Left renal cortex interstitium (tissue), 4 donors: ENCODE results near the gene HS6ST2. TPM values are rescaled to one million over a fixed set of nuclear protein-coding genes. Genes with fewer than 3 reads are reported as not detected.

ENCODE experiments used
- DNase-seq, 4 donors: peaks; one replicate each; pipeline ENCODE4 v3.0.0-alpha.2; 2013; ENCODE audit warnings: low read depth in 4 of 4, low spot score in 2 of 4, missing footprints in 1 of 4
- polyA plus RNA-seq, 4 donors: library from polyadenylated mRNA; unstranded; fragments of 120-200 nt; gene quantifications; one replicate each; pipeline ENCODE4 v1.2.1, GENCODE V29; 2013; ENCODE audit not compliant: insufficient read length in 4 of 4

The HS6ST2 gene
- polyA plus RNA-seq, 4 donors: 20.8 to 27.8 (median 22.5) TPM

DNA sequence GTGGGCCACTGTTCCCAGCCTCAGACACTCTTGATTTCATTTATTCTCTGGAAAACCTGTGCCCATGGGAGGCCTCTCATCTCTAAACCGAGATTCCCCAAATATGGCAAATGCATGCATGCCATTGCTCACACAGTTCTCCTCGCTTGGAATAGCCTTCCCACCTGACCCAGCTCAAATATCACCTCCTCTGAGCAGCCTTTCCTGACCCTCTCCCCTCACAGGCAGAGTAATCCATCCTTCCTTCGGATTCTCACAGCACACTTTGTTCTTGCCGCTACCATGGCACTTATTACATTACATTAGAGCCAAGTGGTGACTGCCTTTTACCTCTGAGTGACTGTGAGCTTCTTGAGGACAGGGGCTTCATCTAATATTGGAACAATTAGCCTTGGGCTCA lies 209.5 kb downstream of the HS6ST2 start:
- no peak for DNase-seq

DNA sequence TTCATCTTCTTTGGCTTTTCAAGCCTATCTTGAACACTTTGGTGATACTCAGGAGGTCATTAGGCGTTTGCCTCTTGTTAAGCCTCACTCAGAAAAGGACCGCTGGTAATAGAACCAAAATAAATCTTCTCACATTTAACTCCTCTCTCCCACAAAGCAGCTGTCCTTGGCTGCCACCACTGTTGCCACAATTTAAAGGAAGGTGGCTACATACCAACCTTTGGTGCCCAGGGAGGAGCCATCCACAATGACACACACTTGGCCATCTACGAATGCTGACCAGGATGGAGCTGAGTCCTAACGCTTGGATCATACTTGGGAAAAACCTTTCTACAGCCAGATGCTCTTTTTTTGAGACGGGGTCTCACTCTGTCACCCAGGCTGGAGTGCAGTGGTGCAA lies 210.2 kb downstream of the HS6ST2 start:
- no peak for DNase-seq

DNA sequence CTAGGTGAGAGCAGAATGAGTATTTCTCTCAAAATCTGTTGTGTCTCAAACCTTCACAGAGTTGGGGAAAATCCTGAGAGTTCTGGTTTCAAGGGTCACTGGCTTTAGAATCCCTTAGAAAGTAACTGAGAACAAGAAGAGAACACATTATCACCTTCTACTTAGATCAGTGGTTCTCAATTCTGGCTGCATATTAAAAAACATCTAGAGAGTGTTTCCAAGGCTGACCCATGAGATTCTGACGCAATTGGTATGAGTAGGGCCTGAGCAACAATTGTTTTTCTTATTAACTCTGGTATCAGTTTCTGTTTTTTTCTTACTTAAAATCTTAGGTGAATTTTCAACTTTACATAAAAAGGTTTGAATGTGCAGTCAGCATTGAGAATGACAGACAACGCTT lies 212.8 kb downstream of the HS6ST2 start:
- DNase-seq: no peak

DNA sequence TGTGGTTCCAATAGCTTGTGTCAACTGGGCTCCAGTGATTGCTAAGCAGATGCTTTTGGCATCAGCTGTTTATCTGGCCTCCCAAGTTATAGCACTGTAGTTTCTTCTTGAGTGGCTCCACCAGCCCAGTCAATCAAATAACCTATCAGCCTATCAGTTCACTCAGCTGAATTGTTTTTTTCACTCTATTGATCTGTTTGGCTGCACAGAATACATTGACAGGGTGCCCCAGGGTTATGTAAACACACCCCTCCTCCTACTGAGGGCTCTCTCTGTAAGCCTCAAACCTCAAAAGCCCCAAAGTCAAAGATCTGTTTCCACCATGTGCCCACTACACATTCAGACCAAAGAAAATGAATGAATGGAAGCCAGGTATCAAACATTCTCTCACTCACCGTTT lies 214.0 kb downstream of the HS6ST2 start:
- no peak for DNase-seq

DNA sequence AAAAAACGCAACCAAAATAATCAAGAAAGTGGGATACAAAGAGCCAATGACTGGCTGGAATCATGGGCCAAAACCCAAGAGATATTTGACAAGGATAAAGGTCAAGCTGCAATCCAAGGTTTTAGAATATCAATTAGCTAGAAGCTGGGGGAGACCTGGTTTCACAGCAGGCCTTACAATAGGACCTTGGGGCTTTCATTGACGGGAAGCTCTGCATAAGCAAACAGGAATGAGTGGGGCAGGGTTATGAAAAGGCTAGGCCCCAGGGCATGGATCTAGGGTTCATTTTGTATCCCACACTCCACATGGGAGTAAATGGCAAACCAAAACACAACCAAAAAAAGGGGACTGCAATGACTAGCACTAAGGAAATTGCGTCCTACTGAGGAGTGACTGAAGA lies 215.3 kb downstream of the HS6ST2 start:
- DNase-seq: no peak

DNA sequence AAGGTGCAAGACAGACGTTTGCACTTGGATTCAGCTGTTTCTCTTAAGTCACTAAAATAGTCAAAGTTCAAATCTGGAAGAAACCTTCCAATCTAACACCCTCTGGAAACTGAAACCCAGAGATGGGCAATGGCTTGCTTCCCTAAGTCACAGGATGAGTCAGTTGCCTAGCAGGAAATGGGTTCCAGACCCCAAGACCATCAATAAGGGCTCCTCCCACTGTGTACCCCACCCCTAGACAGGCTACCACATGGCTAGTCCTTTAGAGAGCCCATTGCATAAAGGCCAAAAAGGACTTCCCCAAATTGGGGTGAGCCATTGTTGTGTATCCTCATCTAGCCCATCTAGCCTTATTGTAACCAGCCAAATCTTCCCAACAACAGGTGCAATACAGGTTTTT lies 216.2 kb downstream of the HS6ST2 start:
- DNase-seq: no peak

DNA sequence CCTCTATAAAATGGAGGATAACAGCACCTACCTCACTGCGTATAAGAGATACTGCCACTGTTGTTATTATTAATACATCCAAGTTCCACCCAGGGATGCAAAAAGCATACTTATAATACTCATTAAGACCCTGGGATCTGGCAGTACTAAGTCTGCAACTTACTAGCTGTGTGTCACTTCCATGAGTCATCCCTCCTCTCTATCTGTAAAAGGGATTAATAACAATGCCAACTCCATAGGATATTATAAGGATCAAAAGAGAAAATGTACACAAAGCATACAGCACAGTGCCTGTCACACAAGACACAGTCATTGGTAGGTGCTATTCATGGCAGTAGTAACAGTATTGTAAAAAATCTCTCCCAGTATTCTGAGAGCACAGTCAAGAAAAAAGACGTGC lies 216.7 kb downstream of the HS6ST2 start:
- no peak for DNase-seq

DNA sequence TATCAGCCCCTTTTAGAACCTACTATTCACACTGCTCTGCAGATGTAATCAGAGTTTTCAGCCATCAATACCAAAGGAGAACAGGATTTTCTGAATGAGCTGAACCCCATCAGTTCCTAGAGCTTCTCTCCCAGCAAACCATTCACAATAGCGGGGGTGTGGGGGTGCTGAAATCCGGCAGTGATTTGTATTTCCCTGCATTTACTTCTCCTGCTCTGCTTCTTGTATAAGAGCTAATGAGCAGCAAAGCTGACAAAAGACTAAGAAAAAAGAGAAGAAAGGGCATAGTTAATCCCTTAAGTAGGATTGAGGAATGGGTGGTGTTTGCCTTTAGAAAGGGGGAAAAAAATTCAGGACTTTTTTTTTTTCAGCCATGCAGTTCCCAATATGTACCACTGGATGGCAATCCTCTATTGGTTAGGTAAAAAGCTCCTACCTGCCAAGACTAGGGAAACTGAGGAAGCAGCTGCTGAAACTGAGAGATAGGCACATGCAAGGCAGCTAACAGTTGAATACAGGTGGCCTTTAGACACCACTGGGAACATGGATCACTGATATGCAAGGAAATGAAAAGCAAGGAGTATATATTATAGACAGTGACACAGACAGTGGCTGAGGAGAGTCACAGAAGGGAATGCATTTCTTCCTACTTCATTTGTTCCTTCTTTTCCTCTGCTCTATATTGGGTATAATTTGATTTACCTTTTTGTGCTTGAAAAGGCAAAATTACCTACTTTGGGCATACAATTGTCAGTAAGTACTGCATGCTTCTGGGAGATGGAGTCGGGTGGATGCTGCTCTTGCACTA lies 217.9 kb downstream of the HS6ST2 start:
- no peak for DNase-seq

DNA sequence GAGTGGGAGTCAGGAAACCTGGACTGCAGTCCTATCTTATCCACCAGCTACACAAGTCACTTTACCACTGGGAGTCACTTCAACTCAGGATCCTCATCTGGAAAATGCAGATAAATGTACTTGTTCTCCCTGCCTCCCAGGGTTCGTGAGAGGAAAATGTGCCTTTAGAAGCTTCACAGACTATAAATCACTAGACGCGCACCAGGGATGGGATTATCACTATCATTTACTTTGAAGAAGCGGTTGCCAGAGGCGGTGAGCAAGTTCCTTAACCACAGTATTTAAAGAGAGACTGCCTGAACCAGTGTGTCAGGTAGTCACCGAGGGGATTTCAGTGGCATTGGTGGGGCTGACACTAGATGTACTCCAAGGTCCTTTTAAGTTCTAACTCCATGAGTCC lies 219.5 kb downstream of the HS6ST2 start:
- no peak for DNase-seq

DNA sequence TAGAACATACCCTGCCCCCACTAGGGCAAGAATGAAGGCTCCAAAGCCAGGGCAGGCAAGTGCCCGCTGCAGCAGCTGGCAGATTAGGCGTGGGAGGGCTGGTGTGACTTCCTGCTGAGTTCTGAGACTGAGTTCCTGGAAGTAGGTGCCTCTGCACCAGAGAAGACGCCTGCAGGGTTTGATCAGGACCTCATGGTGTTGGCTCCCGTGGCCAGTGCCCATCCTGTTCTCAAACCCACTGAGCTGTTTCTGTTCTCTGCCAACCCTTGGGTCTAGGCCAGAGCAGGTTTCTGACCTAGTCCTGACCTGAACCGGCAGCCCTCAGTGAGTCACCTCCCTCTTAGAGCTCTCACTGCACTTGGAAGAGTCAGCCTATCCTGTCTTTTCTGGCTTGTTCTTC lies 220.7 kb downstream of the HS6ST2 start:
- DNase-seq: no peak

DNA sequence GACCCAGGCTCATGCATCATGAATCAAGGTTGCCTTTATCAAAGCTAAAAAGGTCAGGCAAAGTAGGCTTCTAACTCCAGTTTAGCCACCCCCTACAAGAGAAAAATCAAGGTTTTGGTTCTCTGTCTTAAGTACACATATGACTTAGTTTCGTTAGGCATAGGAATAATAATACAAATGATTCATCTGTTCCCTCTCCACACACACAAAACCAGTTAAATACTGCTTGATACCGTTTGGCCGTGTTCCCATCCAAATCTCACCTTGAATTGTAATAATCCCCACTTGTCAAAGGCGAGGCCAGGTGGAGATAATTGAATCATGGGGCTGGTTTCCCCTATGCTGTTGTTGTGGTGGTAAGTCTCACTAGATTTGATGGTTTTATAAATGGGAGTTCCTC lies 226.2 kb downstream of the HS6ST2 start:
- no peak for DNase-seq

DNA sequence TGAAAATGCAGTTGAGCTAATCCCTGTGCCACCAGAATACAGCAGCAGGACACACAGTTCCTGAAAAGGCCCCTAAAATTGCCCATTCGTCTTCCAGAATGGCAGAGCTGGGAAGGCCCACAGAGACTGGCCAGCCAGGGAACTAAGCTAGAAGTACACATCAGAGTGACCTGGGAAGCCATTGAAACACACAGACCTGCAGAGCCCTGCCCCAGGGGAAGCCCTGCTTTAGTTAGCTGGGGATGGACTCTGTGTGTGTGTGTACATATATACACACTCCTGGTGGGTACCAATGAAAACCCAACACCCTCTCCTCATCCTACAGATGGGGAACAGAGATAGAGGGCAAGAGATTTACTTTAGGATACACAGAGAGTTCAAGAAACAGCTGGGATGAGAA lies 227.7 kb downstream of the HS6ST2 start:
- DNase-seq: no peak

DNA sequence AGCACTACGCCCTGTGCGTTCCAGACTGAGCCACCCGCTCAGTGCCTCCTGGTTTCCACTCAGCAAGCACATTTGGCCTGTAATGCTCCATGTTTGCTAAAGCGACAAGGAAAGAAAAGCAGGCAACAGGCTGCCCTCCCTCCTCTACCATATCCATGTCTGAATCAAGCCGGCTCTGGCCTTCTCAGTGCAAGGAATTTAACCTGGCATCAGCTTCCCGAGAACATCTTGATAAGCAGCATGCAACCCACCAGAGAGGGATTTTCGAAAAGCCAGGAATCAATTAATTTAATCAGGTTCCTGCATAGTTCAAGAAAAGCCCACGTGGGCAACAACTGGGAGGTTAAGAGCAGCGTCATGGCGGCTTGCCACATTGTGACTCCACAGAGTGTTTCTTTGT lies 228.2 kb downstream of the HS6ST2 start:
- DNase-seq: no peak

DNA sequence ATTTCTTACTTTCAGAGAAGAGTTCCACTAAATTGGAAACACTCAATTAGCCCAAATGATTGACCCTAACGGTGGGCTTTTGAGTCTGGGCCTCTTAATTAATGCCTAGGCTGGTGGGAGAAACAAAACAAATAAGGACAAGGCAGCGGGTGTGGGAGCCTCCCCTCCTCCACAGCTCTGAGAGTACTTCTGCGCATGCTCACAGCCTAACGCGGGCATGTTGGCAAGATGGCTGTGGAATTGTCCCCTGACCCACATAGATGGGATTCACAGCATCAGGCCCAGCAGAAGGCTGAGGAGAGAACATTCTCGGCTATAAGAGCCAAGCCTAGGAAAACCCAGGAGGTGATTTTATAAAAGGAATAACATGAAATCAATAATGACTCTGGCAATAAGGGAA lies 230.1 kb downstream of the HS6ST2 start:
- no peak for DNase-seq

DNA sequence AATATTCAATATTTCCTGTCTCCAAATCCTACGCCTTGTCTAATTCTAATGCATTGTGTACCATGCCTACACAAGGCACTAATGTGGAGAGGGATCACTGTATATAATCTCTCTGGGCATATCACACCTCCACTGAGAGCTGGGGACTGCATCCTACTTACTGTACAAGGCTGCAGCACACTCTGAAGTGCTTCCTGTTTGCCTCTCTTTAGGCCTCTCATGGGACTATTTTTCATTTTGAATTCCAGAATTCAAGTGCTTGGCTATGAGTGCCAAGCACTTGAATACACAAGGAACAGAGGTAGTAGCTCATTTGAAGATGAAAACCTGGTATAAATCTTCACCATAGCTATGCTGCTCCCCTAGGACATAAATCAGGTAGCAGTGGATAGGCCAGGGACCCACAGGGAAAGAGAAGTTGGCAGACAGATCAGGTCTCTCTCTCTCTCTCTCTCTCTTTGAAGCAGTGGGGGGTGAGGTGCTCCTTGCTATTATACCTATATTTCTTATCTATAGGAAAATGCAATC lies 239.9 kb downstream of the HS6ST2 start:
- DNase-seq: no peak

DNA sequence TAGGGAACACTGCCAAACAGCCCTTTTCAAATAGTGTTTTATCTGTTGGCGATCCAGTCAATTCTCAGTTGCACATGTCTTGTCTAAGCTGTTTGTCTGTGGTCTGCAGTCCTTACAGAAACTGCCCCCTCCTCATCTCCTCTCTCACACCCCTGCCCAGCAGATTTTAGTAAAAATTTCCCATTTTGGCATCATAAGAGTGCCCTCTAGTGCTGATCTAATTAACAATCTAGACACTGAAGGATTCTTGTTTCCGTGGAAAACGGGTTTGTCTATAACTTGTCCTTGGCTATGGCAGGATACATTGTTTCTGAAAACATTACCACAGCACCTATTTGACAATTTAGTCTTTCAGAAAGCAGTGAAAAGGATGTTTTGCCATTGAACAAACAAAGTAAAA lies 242.4 kb downstream of the HS6ST2 start:
- DNase-seq: no peak

DNA sequence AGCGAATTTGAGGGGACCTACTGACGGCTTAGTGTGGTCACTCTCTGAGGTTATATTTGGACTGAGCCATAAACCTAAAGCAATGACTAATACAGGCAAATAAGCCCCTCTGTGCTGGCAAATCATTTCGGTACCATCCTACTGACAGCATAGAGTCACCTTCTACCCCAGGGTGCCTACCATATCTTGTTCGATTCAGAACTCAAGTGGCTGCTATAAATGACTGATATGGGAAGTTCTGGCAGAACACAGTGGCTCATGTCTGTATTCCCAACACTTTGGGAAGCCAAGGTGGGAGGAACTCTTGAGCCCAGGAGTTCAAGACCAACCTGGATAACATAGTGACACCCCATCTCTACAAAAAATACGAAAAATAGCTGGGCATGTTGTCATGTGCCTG lies 243.5 kb downstream of the HS6ST2 start:
- no peak for DNase-seq

DNA sequence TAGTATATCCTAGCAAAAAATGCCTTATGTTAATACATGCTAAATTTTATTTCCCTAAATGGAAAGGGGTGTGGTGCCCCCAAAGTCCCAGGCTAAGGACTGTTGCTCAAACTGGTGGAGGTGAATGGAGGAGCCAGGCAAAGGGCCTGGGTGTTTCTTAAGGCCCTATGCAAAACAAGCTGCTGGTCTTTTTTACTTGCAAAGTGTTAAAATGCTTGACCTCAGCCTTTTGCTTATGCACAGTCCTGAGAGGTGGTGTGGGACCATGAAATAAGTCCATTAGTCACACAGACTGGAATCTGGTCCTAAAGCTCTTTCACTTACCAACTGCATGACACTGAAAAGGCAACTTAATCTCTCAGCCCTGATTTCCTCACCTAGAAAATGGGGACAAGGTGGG lies 246.1 kb downstream of the HS6ST2 start:
- no peak for DNase-seq

DNA sequence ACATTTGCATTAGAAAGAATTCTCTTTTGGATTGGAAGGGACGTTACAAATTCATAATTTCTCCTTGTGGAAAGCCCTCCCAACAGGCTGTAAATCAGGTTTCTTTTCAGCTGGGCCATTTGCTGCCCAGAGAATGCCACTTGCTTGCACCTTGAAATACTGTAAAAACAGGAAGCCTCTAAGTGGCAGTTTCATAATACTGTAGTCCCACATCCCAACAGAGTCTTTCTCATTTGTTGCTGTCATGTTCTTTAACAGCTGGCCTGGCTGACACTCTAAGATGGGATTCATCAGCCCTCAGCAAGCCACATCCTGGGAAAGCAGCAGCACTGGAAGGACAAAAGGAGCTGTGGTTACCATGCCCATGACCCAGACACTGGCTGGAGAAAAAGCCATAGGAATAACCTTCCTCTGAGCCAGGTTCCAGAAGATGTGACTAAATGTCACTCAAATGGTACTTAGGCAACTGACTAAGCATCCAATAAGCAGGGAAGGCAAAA lies 247.7 kb downstream of the HS6ST2 start:
- no peak for DNase-seq

DNA sequence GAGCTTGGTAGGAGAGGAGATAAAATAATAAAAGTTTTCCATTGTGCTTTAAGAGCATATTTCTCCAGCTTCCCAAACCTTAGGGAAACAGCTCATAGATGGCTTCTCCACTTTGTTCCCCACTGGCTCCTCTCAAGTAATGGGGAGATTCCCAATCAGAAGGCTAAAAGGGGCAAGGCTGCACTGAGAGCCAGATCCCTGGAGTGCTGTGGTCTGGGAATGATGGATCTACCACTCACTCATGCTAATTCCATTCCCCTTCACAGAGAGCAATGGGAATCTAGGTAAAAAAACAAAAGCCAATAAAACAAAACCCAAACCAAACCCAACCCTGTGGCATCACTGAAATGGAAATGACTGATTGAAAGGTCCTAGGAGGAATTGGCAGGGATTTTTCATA lies 249.9 kb downstream of the HS6ST2 start:
- no peak for DNase-seq

DNA sequence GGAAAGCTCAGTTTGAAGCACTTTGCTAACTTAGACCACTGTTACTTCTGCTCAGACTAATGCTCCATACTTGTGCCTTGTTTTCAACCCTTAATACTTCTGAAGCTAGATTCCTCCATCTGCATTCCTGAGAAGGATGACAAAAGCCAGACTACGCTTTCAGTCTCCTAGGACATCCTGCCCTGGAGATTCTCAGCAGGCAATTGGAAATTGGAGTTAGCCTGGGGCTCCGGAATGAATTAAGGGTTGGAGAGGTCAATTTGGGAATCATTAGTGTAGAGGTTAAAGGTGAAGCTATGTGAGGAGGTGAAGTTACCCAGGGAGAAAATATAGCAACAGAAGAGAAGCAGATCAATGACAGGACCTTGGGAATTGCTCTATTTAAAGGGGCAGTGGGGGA lies 253.7 kb downstream of the HS6ST2 start:
- DNase-seq: no peak

DNA sequence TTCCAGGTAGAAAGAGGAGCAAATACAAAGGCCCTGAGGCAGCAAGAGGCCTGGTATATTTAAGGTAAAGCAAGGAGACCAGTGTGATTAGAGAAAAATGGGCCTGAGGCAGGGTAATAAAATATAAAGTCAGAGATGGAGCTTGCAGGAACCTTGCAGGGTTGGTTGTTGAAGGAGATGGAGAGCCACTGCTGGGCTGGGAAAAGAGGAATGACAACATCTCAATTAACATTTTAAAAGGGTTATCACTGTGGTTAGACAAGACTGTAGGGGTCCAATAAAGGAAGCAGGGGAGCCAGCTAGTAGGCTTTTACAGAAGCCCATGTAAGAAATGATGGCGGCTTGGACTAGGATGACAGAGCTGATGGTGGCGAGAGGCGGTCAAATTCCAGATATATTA lies 264.0 kb downstream of the HS6ST2 start:
- no peak for DNase-seq

DNA sequence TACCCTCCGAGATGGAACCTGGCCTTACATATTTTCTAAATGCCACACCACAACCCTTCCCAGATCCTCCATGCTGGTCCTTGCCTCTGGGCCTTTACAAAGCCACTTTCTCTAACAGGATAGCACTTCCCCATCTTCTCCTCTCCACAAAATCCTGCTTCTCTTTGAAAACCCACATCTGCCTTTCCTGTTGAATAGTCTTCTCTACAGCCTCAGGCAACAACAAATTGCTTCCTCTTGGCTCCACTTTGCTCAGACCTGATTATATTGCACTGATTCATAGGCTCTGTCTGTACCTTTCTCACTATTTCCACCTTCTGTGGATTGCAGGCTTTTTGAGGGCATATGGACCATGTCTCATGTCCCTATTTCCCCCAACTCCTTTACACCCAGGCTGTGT lies 265.9 kb downstream of the HS6ST2 start:
- no peak for DNase-seq
